Measurements from ENCODE around the gene AQP9. TPM values are rescaled to one million over a fixed set of nuclear protein-coding genes. Genes with fewer than 3 reads are reported as not detected.

The AQP9 gene
- total RNA-seq, 1 donor from 2014 or later = not detected

DNA sequence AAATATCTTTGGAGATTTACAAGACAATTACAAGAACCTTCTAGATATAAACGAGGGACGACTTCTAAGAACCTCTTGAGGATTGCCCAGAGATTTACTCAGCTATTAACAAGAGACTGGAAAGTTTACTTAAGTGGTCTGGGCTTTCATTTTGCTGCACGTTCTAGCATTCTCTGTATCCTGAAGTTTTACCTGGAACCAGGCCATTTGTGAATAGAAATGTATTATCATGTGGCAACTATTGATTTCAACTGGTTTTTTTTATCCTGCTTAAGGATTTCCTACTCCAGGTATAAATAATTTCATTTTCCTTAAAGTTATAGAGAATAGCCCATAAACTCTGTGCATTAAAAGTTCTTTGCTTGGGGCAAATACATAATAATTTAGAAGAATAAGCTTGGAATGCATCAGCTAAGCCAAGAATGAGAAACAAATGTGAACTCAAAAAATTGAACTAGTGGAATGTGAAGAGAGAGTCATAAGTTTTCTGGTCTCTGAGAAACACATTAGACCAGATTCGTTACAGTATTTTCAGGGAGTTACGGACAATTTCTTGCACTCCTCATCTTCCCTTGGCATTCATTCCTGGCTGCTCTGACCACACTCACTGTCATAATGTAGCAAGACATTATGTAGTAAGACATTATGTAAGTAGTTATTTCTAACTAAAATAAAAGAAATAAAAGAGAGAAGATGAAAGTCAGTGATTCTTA is 1.3 kb downstream of the AQP9 start:
- Mint-ChIP-seq H3K36me3 (ENCODE audit: insufficient read depth) (no peaks in the 10 kb centered on the region), H3K4me3 (ENCODE audit: low read depth) (no peak overlapping the region), H3K27me3 (peaks cover 20% of the 10 kb centered on the region), H3K4me1 (ENCODE audit: low read depth) (no peaks in the 10 kb centered on the region), H3K9me3 (ENCODE audit: low read depth) (no peaks in the 10 kb centered on the region), H3K27ac (no peak overlapping the region)
- no peak for DNase-seq (ENCODE audit: low spot score, unreplicated experiment)
- TF ChIP-seq, protein P1, sequence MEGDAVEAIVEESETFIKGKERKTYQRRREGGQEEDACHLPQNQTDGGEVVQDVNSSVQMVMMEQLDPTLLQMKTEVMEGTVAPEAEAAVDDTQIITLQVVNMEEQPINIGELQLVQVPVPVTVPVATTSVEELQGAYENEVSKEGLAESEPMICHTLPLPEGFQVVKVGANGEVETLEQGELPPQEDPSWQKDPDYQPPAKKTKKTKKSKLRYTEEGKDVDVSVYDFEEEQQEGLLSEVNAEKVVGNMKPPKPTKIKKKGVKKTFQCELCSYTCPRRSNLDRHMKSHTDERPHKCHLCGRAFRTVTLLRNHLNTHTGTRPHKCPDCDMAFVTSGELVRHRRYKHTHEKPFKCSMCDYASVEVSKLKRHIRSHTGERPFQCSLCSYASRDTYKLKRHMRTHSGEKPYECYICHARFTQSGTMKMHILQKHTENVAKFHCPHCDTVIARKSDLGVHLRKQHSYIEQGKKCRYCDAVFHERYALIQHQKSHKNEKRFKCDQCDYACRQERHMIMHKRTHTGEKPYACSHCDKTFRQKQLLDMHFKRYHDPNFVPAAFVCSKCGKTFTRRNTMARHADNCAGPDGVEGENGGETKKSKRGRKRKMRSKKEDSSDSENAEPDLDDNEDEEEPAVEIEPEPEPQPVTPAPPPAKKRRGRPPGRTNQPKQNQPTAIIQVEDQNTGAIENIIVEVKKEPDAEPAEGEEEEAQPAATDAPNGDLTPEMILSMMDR (IDR thresholded peaks at IDR 0.05; ENCODE audit: unreplicated experiment) = no peak

DNA sequence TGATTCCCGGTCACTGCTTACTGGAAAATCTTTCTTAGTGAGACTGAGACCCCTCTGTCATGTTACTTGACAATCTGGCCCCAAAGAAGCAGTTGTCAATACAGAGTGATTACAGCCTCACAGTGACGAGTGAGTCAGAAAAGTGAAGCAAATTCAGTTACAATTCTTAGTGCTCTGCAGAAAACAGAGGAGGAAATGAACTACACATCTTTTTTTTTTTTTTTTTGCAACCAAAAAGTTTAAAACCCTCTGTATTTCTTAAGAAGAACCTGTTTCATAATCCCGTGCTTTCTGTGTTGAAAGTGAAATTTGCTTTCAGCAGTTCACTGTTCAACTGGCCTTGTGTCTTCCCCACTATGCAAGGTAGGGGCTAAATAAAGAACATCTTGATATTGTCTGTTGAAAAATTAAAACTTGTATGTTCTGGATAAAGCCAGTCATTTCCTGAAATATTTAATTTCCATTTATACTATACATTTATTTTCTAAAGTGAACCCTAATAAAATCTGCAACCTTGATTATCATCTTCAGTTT is 1.9 kb downstream of the AQP9 start:
- no peaks in the 10 kb centered on the region for H3K9me3 Mint-ChIP-seq (ENCODE audit: low read depth)
- H3K36me3 Mint-ChIP-seq (ENCODE audit: insufficient read depth) = no peaks in the 10 kb centered on the region
- no peak overlapping the region for H3K27ac Mint-ChIP-seq
- H3K27me3 Mint-ChIP-seq = peaks cover 15% of the 10 kb centered on the region
- TF ChIP-seq, protein P1 (IDR thresholded peaks at IDR 0.05; ENCODE audit: unreplicated experiment) = no peak
- H3K4me3 Mint-ChIP-seq (ENCODE audit: low read depth) = no peak overlapping the region
- DNase-seq (ENCODE audit: low spot score, unreplicated experiment) = no peak
- H3K4me1 Mint-ChIP-seq (ENCODE audit: low read depth) = no peaks in the 10 kb centered on the region

DNA sequence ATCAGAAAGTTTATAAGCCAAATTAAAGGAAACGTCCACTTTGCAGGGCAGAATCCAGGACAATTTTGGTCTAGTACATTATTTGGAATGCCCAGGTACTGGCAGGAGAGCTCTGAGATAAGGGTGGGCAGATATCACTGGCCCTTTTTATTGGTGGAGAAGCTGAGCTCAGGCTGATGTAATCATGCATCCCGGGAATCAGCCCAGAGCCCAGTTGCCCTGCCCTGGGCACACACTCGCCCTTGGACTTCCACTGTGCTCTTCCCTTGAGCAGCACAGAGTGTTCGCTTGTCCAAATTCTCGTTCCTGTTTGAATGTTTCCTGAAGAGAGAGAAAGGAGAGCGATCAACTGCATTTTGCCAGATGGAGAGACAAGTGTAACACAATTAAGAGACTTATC is 3.7 kb downstream of the AQP9 start:
- no peak overlapping the region for H3K4me3 Mint-ChIP-seq (ENCODE audit: low read depth)
- no peaks in the 10 kb centered on the region for H3K4me1 Mint-ChIP-seq (ENCODE audit: low read depth)
- H3K9me3 Mint-ChIP-seq (ENCODE audit: low read depth) = no peaks in the 10 kb centered on the region
- H3K27me3 Mint-ChIP-seq = peaks cover 9% of the 10 kb centered on the region
- TF ChIP-seq, protein P1 (IDR thresholded peaks at IDR 0.05; ENCODE audit: unreplicated experiment) = no peak
- no peaks in the 10 kb centered on the region for H3K36me3 Mint-ChIP-seq (ENCODE audit: insufficient read depth)
- no peak for DNase-seq (ENCODE audit: low spot score, unreplicated experiment)
- H3K27ac Mint-ChIP-seq = no peak overlapping the region

DNA sequence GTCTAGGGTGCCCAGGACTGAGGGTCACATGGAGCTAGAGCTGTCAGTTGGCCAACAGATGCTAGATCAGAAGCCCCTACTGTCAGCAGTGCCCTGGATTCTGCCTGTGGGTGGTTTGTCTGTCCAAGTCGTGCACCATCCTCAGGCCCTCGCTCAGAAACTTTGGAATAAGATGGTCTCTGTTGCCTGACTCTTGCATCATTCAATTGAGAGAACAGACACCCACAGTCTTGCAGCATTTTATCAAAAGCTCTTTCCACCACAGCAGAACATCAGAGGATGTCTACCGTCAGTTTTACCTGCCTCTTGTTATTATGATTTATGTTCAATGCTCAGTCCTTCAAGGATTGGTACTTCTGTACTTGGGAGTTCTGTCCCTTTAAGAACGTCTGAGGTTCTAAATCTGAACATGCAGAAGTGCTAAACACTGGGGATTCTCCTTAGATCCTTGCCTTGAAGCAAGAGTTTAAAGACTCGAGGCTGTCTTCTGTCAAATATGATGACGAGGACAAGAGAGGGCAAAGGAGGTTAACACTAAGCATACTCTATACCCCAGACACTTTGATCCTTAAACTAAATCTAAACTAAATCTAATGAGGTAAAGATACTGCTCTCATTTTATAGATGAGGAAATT is 4.8 kb downstream of the AQP9 start:
- H3K4me1 Mint-ChIP-seq (ENCODE audit: low read depth) = no peaks in the 10 kb centered on the region
- H3K4me3 Mint-ChIP-seq (ENCODE audit: low read depth) = no peak overlapping the region
- TF ChIP-seq, protein P1 (IDR thresholded peaks at IDR 0.05; ENCODE audit: unreplicated experiment) = no peak
- no peak overlapping the region for H3K27ac Mint-ChIP-seq
- no peaks in the 10 kb centered on the region for H3K9me3 Mint-ChIP-seq (ENCODE audit: low read depth)
- H3K27me3 Mint-ChIP-seq = peaks cover 9% of the 10 kb centered on the region
- DNase-seq (ENCODE audit: low spot score, unreplicated experiment) = no peak
- no peaks in the 10 kb centered on the region for H3K36me3 Mint-ChIP-seq (ENCODE audit: insufficient read depth)

DNA sequence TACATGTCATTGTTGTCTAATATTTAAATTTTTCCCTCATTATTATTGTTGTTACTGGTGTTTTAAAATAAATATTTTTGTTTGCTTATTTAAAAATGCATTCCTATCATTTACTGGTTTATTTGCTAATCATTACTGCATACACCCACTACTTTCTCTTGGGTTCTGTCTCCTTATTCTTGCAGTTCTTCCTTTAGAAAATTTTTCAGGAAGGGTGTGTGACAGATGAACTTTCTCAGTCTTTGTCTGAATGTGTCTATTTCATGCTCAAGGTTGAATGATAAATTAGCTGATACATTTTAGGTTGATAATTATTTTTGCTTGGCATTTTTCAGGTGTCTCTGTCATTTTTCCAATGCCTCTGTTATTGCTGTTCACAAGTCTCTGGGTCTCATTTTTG is 7.4 kb downstream of the AQP9 start:
- Mint-ChIP-seq H3K4me3 (ENCODE audit: low read depth) (no peak overlapping the region), H3K27me3 (peaks cover 9% of the 10 kb centered on the region), H3K9me3 (ENCODE audit: low read depth) (no peaks in the 10 kb centered on the region), H3K36me3 (ENCODE audit: insufficient read depth) (no peaks in the 10 kb centered on the region), H3K27ac (no peak overlapping the region), H3K4me1 (ENCODE audit: low read depth) (no peaks in the 10 kb centered on the region)
- DNase-seq (ENCODE audit: low spot score, unreplicated experiment) = no peak
- TF ChIP-seq, protein P1 (IDR thresholded peaks at IDR 0.05; ENCODE audit: unreplicated experiment) = no peak
